ENCODE results near the gene FAM118A.
A peak's percentile ranks its signal among the peaks of the same experiment; 100 is the strongest.
"Not testable (repeated sequence)": the region's sequence is repeated elsewhere in the genome, so short reads cannot be mapped to it uniquely, and the experiment has no call there.

FAM118A gene

GRCh38 chr22:45310331-45310976 is 720 bp downstream of the FAM118A start:
- DNase-seq (ENCODE audit: low spot score) = no peak

DNA sequence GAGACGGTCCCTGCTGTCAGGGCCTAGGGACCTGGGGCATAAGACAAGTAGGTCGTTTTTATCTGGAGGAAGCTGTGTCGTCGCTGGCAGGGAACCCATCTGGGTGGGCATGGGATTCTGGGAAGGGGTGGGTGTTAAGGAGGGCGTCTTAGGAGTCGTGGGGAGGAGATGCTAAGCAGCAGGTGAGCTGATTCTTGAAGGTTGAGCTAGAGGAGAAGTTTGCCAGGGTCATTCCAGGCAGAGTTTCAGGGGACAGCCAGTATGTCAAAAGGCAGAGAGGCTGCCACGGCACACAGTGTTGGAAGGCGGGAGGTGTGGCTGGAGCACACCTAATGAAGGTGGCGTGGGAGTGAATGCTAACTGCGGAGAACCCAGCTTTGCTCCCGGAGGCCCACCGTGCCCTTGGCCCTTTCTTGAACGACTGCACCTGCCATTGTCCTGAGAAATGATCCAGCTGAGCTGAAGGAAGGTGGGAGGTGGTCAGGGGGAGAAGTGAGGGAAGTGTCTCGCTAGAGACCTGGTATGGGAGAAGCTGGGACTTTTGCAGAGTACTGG is 1.3 kb downstream of the FAM118A start:
- no peak for DNase-seq (ENCODE audit: low spot score)

- DNase-seq (ENCODE audit: low spot score) = no peak
Observed at GRCh38 chr22:45312415-45312814, 2.7 kb downstream of the FAM118A start.

GRCh38 chr22:45312856-45313255 is 3.1 kb downstream of the FAM118A start:
- DNase-seq (ENCODE audit: low spot score) = no peak

GRCh38 chr22:45314054-45314721 is 4.5 kb downstream of the FAM118A start:
- DNase-seq (ENCODE audit: low spot score) = no peak

GRCh38 chr22:45314786-45315185 is 5.1 kb downstream of the FAM118A start:
- no peak for DNase-seq (ENCODE audit: low spot score)

DNA sequence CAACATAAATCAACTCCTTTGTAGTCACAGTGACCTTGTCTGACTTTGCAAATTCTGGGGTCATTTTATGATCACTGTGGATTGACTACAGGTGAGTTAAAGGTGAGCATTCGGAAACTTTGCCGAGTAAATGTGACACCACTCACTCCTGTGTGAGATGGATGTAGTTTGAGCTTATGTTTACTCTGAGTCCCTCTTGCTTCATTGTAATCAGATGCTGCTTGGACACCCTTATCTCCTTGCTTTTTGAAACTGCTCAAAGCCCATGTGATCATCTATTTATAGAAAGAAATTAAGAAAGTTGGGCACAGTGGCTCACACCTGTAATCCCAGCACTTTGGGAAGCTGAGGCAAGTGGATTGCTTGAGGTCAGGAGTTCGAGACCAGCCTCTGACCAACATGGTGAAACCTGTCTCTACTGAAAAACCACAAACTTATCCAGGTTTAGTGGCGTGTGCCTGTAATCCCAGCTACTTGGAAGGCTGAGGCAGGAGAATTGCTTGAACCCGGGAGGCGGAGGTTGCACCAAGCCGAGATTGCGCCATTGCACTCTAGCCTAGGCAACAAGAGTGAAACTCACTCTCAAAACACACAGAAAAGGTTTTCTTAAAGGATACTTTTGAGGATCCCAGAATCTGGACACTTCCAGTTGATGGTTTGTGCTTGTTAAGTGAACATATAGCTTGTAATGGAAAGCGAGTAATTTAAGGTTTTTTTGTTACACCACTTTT is 7.2 kb downstream of the FAM118A start:
- DNase-seq (ENCODE audit: low spot score) = no peak

GRCh38 chr22:45317551-45318167 is 7.9 kb downstream of the FAM118A start:
- DNase-seq (ENCODE audit: low spot score) = peak; percentile 56

DNA sequence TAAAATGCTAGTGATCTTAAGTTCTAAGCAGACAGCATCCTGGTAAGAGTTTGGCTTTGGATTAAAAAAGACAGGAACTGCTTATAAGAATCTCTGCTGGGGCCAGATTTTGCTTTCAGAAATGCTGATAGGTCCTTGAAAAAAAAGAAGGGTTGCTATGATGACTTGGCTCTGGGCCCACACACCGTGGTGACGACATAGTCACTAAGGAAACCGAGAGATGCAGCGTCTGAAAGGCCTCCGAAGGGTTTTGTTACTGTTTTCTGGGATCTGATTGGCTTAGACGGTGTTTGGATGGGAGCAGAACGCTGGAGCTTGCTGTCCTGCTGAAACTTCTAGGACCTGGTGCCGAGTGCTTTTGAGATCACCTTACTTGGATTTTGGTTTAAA is 8.4 kb downstream of the FAM118A start:
- no peak for DNase-seq (ENCODE audit: low spot score)

DNA sequence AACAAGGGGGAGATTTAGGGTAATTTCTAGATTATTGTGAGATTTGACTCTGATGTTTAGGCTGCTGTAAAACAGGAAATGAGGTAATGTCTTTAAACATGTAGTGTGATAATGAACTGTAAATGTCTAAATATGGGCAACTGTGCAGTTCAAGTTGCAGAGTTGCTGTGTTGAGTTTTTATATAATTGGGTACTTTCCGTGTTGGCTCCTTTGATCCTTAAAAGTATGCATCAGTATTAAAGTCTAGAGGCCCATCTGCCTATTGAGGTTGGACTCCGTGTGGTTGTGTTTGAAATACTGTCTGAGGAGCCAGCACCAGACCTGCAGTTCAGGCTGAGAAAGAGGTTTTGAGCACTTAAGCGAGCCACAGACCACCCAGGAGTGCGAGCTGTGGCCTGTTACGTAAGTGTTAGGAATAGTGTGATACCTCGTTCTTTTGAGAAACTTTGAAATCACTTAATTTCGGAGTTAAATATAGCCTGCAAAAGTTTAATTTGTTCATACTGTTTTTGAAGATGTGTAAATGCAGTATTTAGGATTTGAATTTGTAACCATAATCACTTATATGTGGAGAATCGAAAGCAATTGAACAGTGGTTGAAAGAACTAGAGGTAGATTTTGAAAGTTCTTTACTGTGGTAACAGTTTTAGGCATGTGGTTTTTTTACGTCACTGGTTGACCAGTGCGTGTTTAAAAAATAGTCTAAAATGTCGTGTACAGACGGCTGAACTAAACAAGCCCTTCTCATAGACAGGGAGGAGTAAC is 9.0 kb downstream of the FAM118A start:
- DNase-seq (ENCODE audit: low spot score) = no peak

- DNase-seq (ENCODE audit: low spot score) = peak; percentile 56
Observed at GRCh38 chr22:45319324-45319685, 9.6 kb downstream of the FAM118A start.

- no peak for DNase-seq (ENCODE audit: low spot score)
Observed at GRCh38 chr22:45320357-45320976, 10.7 kb downstream of the FAM118A start.

DNA sequence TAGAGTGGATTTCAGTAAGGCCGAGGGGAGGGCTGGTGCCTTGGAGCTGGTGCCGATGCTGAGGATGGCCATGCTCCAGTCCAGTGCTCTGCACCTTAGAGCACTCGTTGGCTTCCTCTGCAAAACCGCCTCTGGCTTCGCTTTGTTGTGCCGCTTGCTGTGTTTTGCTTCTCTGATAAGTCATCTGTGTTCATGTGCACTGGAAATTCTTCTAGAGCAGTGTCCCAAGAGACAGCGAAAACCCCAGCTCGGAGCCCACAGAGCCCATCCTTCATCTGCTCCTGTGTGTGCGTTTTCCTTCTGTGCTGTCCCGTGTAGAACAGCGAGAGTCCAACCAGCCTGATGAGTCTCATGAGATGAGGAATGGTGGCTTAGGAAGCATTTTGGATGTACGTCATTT is 12.1 kb downstream of the FAM118A start:
- DNase-seq (ENCODE audit: low spot score) = no peak

- DNase-seq (ENCODE audit: low spot score) = no peak
Observed at GRCh38 chr22:45322873-45323525, 13.3 kb downstream of the FAM118A start.

GRCh38 chr22:45323695-45324094 is 14.0 kb downstream of the FAM118A start:
- DNase-seq (ENCODE audit: low spot score) = no peak

- DNase-seq (ENCODE audit: low spot score) = no peak
Observed at GRCh38 chr22:45324311-45324711, 14.6 kb downstream of the FAM118A start.

DNA sequence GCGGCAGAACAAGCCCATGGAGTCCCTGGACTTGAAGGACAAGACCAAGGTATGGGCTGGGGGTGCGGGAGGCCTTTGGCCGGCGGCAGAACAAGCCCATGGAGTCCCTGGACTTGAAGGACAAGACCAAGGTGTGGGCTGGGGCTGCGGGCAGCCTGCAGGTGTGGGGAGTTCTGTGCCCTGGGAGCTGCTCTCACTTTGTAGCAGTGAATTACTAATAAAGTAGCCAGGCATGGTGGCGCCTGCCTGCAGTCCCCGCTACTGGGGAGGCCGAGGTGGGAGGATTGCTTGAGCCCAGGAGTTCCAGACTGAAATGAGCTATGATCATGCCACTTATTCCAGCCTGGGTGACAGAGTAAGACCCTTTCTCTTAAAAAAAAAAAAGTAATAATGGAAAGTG is 18.5 kb downstream of the FAM118A start:
- not testable (repeated sequence) for DNase-seq (ENCODE audit: low spot score)

DNA sequence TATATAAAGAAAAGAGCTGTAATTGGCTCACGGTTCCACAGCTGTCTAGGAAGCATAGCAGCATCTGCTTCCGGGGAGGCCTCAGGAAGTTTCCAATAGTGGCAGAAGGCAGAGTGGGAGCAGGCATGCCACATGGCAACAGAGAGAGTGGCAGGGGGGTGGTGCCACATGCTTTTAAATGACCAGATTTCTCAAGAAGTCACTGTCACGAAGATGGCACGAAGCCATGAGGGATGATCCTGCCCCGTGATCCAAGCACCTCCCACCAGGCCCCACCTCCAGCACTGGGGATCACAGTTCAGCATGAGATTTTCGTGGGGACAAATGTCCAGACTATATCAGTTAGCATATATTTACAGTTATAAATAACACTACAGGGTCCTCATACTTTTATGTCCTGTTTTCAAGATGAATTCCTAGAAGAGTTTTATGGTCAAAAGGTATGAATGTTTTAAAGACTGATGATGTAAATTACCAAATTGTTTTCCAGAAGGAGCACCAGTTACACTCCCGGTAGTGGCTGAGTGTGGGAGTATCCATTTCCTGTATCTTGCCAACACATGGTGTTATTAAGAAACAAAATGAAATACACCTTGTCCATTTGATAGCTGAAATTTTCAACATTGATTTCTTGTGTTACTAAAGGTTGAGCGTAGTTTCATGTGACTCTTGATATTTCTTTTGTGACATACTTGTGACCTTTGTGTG is 19.2 kb downstream of the FAM118A start:
- DNase-seq (ENCODE audit: low spot score) = no peak

DNA sequence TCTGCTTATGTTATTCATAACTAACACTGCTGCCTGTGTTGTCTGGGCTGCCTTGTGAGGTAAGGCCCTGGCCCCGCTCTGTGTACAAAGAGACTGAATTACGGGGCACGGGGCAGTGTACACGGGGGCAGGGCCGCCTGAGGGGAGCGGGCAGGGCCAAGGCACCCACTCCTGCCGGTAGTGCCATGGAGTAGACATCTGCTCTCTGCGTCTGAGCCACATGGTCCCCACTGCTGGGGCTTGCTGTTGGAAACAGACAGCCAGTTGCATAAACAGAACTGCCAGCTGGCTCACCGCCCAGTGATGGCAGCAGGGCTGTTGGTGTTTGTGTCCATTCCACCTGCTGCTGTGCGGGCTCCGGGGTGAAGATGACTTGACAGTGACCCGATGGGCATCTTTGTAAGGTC is 19.8 kb downstream of the FAM118A start:
- DNase-seq (ENCODE audit: low spot score) = no peak

DNA sequence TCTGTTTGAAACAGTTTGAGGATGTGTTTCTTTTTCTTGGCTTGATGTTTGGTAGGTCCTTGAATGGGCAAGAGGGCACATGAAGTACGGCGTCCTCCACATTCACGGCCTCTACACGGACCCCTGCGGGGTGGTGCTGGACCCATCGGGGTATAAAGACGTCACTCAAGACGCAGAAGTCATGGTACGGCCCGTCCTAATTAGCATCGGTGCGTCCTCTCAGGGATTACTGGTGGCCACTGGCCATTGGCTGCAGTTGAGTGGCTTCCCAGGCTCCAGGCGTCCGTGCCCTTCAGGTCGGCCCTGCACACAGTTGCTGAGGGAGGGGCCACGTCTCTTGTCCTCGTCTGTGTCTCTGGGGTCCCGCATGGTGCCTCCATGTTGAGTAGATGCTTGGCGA is 20.8 kb downstream of the FAM118A start:
- DNase-seq (ENCODE audit: low spot score) = no peak

Measured in ecto neural progenitor cell (in vitro differentiated cells).